H1 (cell line): ENCODE data around the gene LIPJ. TPM values are rescaled to one million over a fixed set of nuclear protein-coding genes. Genes with fewer than 3 reads are reported as not detected.

Source experiments
- BCL11A ChIP-seq, 2 experiments: IDR thresholded peaks; one replicate each; pipeline ENCODE4 v1.6.1; 2011; ENCODE audit warnings: low read depth in 2 of 2, low read length in 2 of 2, mild to moderate bottlenecking in 2 of 2
- KDM4A ChIP-seq: IDR thresholded peaks from one replicate; pipeline ENCODE4 v1.7.1; 2012; ENCODE audit warnings: low read depth, mild to moderate bottlenecking, moderate library complexity, low read length, inconsistent platforms; ENCODE audit not compliant: severe bottlenecking
- MAX ChIP-seq: IDR thresholded peaks from 2 replicates; pipeline ENCODE4 v1.6.1; 2012; ENCODE audit warnings: inconsistent platforms
- POLR2AphosphoS5 ChIP-seq: IDR thresholded peaks from 2 replicates; pipeline ENCODE4 v1.6.1; 2011; ENCODE audit warnings: low read depth, low read length
- RBBP5 ChIP-seq: IDR thresholded peaks from 2 replicates; pipeline ENCODE4 v1.7.1; 2012; ENCODE audit warnings: low read depth, mild to moderate bottlenecking, inconsistent platforms, low read length, moderate library complexity, borderline replicate concordance
- SIRT6 ChIP-seq: IDR thresholded peaks from one replicate; pipeline ENCODE4 v1.7.1; 2012; ENCODE audit warnings: low read length, inconsistent platforms
- SP1 ChIP-seq: IDR thresholded peaks from 2 replicates; pipeline ENCODE4 v1.6.1; 2011; ENCODE audit warnings: low read depth, low read length
- TCF12 ChIP-seq: IDR thresholded peaks from 2 replicates; pipeline ENCODE4 v1.6.1; 2011; ENCODE audit warnings: low read depth, mild to moderate bottlenecking, low read length
- polyA plus RNA-seq, 7 experiments: library from polyadenylated mRNA; depleted of rRNA in 3 of 7; stranded (reverse) in 5 of 7; unstranded in 2 of 7; fragments of >200 nt in 5 of 7; fragments of 200-250 nt in 2 of 7; gene quantifications; 1 replicate in 5 of 7; 2 replicates in 1 of 7; 4 replicates in 1 of 7; pipeline versions ENCODE4 v1.2.1 to v1.2.3, GENCODE V29; 2011 to 2013; ENCODE audit warnings: missing spikeins in 2 of 7, mixed read lengths in 2 of 7
- total RNA-seq: library from RNA; stranded (reverse); fragmentation: NEBNext Ultra II Directional; extraction: Animal tissue kit (Norgen Biotek cat#: 25700); gene quantifications from 2 replicates; pipeline ENCODE4 v1.2.1, GENCODE V29; 2021
- TF ChIP-seq, protein P1 (sequence below): fragments of 300-600 bp; sonication (generic); IDR thresholded peaks from 2 replicates; pipeline ENCODE4 v1.7.1; 2012; ENCODE audit warnings: low read length, moderate library complexity, mild to moderate bottlenecking, inconsistent platforms; ENCODE audit not compliant: insufficient replicate concordance

Gene LIPJ
- total and polyA plus RNA-seq, 2 of the 8 experiments (the other 6 are each of a cell fraction or from before 2014, with no cell fraction given) = not detected

- TF ChIP-seq, protein P1, sequence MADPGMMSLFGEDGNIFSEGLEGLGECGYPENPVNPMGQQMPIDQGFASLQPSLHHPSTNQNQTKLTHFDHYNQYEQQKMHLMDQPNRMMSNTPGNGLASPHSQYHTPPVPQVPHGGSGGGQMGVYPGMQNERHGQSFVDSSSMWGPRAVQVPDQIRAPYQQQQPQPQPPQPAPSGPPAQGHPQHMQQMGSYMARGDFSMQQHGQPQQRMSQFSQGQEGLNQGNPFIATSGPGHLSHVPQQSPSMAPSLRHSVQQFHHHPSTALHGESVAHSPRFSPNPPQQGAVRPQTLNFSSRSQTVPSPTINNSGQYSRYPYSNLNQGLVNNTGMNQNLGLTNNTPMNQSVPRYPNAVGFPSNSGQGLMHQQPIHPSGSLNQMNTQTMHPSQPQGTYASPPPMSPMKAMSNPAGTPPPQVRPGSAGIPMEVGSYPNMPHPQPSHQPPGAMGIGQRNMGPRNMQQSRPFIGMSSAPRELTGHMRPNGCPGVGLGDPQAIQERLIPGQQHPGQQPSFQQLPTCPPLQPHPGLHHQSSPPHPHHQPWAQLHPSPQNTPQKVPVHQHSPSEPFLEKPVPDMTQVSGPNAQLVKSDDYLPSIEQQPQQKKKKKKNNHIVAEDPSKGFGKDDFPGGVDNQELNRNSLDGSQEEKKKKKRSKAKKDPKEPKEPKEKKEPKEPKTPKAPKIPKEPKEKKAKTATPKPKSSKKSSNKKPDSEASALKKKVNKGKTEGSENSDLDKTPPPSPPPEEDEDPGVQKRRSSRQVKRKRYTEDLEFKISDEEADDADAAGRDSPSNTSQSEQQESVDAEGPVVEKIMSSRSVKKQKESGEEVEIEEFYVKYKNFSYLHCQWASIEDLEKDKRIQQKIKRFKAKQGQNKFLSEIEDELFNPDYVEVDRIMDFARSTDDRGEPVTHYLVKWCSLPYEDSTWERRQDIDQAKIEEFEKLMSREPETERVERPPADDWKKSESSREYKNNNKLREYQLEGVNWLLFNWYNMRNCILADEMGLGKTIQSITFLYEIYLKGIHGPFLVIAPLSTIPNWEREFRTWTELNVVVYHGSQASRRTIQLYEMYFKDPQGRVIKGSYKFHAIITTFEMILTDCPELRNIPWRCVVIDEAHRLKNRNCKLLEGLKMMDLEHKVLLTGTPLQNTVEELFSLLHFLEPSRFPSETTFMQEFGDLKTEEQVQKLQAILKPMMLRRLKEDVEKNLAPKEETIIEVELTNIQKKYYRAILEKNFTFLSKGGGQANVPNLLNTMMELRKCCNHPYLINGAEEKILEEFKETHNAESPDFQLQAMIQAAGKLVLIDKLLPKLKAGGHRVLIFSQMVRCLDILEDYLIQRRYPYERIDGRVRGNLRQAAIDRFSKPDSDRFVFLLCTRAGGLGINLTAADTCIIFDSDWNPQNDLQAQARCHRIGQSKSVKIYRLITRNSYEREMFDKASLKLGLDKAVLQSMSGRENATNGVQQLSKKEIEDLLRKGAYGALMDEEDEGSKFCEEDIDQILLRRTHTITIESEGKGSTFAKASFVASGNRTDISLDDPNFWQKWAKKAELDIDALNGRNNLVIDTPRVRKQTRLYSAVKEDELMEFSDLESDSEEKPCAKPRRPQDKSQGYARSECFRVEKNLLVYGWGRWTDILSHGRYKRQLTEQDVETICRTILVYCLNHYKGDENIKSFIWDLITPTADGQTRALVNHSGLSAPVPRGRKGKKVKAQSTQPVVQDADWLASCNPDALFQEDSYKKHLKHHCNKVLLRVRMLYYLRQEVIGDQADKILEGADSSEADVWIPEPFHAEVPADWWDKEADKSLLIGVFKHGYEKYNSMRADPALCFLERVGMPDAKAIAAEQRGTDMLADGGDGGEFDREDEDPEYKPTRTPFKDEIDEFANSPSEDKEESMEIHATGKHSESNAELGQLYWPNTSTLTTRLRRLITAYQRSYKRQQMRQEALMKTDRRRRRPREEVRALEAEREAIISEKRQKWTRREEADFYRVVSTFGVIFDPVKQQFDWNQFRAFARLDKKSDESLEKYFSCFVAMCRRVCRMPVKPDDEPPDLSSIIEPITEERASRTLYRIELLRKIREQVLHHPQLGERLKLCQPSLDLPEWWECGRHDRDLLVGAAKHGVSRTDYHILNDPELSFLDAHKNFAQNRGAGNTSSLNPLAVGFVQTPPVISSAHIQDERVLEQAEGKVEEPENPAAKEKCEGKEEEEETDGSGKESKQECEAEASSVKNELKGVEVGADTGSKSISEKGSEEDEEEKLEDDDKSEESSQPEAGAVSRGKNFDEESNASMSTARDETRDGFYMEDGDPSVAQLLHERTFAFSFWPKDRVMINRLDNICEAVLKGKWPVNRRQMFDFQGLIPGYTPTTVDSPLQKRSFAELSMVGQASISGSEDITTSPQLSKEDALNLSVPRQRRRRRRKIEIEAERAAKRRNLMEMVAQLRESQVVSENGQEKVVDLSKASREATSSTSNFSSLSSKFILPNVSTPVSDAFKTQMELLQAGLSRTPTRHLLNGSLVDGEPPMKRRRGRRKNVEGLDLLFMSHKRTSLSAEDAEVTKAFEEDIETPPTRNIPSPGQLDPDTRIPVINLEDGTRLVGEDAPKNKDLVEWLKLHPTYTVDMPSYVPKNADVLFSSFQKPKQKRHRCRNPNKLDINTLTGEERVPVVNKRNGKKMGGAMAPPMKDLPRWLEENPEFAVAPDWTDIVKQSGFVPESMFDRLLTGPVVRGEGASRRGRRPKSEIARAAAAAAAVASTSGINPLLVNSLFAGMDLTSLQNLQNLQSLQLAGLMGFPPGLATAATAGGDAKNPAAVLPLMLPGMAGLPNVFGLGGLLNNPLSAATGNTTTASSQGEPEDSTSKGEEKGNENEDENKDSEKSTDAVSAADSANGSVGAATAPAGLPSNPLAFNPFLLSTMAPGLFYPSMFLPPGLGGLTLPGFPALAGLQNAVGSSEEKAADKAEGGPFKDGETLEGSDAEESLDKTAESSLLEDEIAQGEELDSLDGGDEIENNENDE = no peak
- TF ChIP-seq KDM4A = no peak
- TF ChIP-seq POLR2AphosphoS5 = no peak
- no peak for TF ChIP-seq SIRT6
- no peak for TF ChIP-seq SP1
- TF ChIP-seq RBBP5 = no peak
- no peak for TF ChIP-seq MAX
- TF ChIP-seq TCF12 = no peak
- no peak for TF ChIP-seq BCL11A (IDR thresholded peaks at IDR 0.05; ENCODE audit: low read depth in 2 of 2, low read length in 2 of 2)
Measured at GRCh38 chr10:88545359-88545758, 41.2 kb upstream of the LIPJ start (continued).
